GM20431 (cell line): ENCODE data around the gene USP9X.
"Not testable (repeated sequence)": the region's sequence is repeated elsewhere in the genome, so short reads cannot be mapped to it uniquely, and the experiment has no call there.

ENCODE experiments used
- in situ Hi-C: fragments of 300-500 bp; cut with MseI, MboI; formaldehyde crosslinking; loops from one replicate; pipeline ENCODE4 v1.15.0; 2020; ENCODE audit warnings: low sequenced_read_pairs; ENCODE audit not compliant: unreplicated experiment

USP9X gene, protein sequence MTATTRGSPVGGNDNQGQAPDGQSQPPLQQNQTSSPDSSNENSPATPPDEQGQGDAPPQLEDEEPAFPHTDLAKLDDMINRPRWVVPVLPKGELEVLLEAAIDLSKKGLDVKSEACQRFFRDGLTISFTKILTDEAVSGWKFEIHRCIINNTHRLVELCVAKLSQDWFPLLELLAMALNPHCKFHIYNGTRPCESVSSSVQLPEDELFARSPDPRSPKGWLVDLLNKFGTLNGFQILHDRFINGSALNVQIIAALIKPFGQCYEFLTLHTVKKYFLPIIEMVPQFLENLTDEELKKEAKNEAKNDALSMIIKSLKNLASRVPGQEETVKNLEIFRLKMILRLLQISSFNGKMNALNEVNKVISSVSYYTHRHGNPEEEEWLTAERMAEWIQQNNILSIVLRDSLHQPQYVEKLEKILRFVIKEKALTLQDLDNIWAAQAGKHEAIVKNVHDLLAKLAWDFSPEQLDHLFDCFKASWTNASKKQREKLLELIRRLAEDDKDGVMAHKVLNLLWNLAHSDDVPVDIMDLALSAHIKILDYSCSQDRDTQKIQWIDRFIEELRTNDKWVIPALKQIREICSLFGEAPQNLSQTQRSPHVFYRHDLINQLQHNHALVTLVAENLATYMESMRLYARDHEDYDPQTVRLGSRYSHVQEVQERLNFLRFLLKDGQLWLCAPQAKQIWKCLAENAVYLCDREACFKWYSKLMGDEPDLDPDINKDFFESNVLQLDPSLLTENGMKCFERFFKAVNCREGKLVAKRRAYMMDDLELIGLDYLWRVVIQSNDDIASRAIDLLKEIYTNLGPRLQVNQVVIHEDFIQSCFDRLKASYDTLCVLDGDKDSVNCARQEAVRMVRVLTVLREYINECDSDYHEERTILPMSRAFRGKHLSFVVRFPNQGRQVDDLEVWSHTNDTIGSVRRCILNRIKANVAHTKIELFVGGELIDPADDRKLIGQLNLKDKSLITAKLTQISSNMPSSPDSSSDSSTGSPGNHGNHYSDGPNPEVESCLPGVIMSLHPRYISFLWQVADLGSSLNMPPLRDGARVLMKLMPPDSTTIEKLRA (N-terminal part only)

DNA sequence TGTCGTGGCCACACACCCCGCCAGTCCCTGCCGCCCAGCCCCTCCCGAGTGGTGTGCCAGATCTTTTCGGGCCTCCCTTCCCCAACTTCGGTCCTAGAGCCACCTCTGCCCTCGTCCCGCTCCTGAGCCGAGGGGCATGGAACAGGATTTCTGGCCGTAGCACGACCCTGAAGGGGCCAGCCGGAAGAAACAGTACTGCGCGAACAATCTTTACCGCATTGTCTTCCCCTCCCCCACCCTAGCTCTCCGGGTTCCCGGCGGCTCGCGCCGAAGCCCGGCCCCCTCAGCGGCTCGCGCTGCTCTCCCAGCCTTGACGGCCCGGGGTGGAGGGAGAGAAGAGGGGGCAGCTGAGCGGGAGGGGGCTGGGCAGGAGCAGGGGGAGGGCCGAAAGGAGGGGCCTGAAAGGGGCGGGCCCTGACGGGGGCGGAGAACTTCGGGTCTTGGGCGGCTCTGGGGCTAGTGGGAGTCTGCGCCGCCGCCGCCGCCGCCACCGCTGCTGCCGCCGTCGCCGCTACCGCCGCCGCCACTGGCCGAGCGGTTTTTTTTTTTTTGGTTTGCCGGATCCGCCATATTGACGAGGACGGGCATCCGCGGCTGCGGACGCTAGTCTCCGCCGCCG, at the start of gene USP9X:
Gene USP9X (plus strand): TSS at position 553 of the 619 bp plus-strand sequence. CDS start 38,184 bp downstream, outside the sequence.
- in situ Hi-C loops = no loop called here

DNA sequence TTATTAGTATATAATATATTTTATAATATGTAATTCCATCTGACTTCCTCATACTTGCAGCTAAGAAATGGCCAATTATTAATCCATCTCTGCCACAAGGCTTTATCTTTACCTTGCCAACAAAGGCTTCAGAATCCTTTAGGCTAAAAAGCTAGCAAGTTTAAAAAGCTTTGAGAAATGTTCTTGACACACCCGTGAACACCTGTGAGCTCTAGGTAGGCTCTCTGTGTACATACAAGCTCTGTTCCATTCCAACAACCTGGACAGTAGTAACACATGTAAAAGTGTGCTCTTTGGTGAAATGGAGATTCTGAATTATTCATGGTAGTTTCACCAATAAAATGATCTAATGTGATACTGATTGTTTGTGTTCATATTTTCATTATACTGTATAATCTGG, 49.7 kb upstream of the USP9X start:
- in situ Hi-C loops = no loop called here

DNA sequence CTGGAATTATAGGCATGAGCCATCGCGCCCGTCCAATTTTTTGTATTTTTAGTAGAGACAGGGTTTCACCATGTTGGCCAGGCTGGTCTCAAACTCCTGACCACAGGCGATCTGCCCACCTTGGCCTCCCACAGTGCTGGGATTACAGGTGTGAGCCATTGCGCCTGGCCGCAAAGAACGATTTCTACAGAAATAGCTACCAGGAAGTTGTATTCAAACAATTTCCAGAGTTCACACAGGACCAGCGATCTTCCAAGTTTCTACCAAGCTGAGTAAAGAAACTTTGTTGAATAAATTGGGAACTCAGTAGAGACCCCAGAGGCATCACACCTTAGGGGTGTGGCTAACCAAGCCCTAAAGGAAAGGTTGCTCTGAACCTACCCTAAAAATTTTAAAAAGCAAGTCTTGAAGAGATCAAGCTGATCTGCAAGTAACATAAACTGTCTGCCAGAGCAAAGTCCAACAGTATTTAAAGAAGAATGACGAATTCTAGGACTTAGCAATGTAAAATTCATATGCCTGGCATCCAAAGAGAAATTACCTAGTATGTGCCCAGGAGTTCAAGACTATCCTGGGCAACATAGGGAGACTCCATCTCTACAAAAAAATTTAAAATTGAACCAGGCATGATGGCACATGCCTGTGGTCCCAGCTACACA, 48.4 kb upstream of the USP9X start:
- in situ Hi-C loops = no loop called here

DNA sequence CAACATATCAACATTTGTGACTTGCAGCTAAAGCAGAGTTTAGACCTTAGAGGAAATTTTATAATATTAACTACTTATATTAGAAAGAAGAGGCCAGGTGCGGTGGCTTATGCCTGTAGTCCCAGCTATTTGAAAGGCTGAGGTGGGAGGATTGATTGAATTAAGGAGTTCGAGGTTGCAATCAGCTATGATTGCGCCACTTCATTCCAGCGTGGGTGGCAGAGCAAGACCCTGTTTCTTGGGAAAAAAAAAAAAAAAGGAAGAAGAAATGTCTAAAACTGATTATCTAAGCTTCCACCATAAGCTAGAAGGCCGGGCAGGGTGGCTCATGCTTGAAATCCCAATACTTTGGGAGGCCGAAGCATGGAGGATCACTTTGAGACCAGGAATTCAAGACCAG, 42.0 kb upstream of the USP9X start:
- in situ Hi-C loops = no loop called here

DNA sequence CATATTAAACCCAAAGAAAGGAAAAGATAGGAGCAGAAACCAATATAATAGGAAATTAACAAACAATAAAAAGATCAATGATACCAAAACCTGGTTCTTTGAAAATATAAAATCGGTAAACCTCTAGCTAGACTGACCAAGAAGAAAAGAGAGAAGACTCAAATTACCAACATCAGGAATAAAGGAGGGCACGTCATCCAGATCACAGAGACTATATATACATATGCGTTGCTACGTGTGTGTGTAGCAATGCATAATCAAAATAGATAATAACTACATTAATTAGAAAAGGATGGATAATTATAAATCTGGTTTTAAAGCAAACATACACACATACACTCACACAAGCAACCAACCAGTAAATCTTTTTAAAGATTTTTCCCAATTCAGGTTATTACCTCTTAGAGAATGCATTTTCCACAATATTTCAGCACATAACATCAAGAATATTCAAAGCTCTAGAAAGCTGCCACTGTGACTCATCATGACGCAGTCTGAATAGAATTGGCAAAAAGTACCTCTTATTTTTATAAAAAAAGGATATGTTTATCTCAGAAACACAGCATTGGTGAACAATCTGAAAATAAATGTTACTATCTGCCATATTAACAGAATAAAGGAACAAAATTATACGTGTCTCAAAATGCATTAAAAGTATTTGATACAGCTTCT, 41.4 kb upstream of the USP9X start:
- in situ Hi-C loops = no loop called here

DNA sequence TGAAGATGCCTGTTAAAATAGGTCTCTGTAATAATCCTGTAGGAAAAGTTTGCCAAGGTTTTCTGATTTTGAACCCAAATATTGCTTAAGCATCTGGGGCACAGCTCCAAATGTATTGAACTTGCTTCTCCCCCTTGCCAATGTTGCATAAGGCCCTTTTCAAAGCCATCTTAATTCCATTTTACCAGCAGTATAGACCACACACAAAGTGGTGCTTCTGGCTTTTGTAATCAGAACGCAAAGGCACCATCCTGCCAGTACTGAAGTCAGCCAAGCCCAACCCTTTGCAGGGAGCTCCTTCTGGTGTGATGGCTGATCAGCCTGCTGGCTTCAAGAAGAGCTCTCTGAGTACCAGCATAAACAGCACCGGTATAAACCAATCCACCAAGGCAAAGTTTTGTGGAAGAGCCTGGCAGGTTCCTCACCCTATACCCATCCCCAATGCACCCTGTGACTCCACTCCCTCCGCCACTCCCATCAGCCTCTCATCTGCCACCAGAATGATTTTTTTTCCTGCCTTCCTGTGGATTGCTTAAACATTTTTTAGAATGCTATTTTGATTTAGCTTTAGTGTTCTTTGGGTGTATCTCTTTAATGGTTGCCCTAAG, 39.2 kb upstream of the USP9X start:
- in situ Hi-C loops = no loop called here

DNA sequence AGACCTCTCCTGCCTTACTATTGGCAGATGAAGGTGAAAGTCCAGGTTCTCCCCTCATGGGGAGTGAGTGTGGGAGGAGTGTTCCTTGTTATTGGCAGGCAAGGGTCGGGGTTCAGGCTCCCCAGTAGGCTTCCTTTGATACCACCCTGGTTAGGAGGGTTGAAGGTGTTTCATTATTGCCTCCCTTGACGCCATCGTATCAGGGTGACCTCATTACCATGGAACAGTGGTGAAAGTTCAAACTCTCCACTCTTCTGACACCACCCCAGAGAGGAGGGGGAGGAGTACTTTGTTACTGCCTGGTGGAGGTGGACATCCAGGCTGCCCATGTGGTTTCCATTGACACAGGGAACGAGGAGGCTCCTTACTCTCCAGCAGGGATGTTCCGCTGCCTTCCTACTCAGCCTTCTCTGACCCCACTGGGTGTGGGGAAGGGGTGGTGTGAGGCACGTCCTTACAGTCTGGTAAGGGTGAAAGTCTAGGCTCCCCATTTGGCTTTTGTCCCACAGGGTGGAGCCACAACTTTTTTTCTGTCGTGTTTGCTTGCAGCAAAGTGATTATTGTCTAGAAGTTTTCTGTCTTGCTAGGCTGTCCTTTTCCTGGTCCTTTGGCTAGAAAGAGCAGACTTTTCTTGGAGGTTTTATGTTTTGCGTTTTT, 37.2 kb upstream of the USP9X start:
- in situ Hi-C loops = no loop called here

DNA sequence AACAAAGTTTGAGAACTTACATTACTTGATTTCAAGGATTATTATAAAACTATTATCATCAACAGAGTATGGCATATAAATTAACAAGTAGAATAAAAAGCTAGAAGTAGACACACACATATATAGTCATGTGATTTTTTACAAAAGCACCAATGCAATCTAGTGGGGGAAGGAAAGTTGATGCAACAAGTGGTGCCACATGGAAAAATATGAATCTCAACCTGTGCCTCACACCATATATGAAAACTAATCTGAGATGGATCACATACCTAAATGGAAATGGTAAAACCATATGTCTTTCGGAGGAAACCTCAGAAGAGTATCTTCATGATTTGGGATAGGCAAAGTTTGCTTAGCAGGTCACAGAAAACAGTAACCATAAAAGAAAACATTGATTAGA, 34.9 kb upstream of the USP9X start:
- in situ Hi-C loops = no loop called here

DNA sequence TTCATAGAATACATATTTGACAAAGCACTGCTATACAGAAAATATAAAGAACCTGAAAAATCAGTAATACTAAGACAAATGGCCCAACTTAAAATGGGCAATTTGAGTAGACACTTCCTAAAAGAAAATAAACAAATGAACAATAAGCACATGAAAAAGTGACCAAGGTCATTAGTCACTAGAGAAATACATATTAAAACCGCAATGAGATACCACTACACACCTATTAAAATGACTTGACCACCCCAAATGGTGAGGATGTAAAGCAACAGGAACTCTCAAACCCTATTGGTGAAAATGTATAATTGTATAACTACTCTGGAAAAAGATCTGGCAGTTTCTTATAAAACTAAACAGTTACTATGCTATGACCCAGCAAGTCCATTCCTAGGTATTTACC, 34.0 kb upstream of the USP9X start:
- in situ Hi-C loops = no loop called here

DNA sequence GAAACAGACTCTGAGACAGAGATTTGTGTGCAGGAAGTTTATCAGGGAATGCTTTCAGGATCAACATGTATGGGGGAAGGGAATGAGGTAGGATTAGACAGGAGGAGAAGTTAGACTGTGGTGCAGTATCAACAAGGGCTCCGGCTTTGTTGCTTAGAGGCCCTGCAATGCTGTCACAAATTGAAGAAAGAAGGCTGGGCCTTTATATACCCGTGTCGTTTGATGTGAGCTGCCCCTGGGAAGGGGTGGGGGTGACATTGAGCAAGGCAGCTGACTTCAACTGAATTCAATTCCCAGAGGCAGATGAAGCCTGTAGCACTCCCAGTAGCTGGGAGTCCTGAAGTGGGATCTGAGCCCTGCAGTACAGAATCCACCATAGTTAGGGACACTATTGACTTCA, 29.5 kb upstream of the USP9X start:
- in situ Hi-C loops = no loop called here

DNA sequence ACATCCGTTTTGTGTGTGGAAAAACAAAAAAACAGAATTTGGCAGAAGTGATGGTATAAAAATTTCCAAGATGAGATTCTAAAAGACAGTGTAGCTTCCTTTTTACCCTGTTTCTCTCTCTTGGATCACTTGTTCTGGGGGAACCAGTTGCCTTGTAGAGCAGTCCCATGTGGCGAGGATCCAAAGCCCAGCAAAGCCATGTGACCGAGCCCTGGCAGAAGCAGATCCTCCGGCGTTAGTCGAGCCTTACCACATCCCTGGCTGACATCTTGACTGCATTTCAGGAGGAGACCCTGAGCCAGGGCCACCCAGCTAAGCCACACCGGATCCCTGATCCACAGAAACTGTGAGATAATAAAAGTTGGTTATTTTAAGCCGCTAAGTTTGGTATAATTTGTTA, 22.0 kb upstream of the USP9X start:
- in situ Hi-C loops = not testable (repeated sequence)

DNA sequence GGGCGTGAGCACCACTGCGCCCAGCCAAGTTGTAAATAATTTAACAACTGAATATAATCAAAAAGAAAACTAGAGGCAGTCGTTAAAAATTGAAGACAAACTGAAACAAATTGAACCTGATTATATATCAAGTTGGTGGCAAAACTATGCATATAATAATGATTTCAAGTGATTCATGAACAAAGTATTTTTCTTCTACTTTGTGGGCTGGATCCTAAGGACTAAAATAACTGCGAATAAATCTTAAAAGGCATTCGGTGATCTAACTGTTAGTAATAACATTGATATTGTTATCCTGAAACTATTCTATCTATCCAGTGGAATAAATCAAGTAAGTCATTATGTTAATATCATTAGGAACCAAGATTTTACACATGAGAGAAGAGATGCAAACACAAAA, 21.2 kb upstream of the USP9X start:
- in situ Hi-C loops = no loop called here

DNA sequence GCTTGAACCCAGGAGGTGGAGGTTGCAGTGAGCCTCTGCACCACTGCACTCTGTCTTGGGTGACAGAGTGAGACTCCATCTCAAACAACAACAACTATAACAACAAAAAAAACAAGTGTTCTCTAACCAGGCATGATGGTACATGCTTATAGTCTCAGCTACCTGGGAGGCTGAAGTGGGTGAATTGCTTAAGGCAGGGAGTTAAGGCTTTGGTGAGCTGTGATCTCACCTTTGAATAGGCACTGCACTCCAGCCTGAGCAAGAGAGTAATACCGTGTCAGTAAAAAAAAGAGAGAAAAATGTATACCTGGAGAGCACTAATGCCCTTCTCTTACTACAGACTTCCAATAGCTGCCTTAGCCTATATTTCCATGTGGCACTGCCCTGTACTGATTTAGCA, 18.9 kb upstream of the USP9X start:
- in situ Hi-C loops = no loop called here

DNA sequence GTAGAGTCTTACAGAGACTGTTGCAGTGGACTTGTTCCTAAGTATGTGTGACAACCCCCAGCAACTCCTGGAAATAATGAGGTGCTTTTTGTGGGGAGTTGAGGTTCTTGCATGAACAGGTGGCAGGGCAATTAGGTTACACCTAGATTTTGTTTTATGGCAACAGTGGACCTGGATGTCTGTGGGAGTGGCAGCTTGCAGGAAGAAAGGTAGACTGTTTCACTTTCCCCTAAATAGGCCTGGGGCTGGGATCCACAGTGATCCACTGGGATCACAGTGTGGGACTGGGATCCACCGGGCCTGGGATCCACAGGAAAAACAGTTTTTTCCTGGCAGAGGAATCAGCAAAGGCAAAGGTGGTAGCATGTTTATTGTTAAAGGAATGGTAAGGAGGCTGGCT, 18.3 kb upstream of the USP9X start:
- in situ Hi-C loops = no loop called here

DNA sequence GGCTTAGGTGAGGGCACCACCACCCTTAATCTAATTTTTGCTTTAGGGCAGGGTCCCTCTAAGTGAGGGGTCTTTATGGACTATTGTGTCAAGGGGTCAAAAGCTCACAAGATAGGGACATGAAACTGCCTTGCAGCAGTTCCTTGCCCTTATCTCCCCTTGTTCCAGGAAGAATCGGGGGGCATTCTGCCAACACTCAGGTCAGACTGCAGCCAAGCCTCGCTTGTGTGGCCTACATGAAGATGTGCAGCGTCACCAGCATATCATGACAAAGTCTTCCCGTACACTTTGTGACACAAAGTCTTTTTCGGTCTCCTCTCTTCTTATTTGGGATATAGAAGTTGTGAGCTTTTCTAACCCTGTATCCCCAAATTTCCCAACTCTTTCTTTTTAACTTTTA, 17.5 kb upstream of the USP9X start:
- in situ Hi-C loops = no loop called here

DNA sequence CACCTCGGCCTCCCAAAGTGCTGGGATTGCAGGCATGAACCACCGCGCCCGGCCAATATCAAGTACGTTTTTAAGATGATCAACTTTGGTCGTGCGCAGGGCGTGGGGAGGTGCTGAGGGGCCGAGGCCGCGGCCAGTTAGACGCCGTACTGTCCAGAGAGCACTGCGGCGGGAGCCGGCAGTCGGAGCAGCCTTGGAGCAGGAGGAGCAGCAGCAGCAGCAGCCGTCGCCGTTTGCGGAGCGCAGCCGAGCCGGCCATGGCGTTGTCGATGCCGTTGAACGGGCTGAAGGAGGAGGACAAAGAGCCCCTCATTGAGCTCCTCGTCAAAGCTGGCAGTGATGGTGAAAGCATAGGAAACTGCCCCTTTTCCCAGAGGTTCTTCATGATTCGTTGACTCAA, 8.5 kb upstream of the USP9X start:
- in situ Hi-C loops = no loop called here

DNA sequence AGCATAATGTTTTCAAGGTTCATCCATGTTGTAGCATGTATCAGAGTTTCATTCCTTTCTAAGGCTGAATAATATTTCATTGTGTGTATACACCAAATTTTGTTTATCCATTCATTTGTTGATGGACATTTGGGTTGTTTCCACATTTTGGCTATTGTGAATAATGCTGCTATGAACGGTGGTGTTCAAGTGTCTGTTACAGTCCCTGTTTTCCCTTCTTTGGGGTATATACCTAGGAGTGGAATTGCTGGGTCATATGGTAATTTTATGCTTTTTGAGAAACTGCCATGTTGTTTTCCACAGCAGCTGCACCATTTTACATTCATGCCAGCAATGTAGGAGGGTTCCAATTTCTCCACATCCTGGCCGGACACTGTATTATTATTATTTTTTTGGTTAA, 3.4 kb upstream of the USP9X start:
- in situ Hi-C loops = no loop called here

DNA sequence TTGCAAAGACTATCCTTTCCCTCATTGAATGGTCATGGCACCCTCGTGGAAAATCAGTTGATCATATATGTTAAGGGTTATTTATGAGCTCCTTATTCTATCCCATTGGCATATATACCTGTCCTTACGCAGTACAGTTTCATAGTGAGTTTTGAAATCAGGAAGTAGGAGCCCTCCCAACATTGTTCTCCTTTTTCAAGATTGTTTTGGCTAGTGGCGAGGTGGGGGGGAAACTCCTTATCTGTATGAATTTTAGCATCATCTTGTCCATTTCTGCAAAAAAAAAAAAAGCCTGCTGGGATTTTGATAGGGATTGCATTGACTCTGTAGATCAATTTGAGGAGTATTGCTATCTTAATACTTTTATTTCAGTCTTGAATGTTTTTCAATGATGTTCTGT, 2.5 kb upstream of the USP9X start:
- in situ Hi-C loops = no loop called here
